IPS DF 6.9 (cell line): ENCODE data around the gene PDE6C.
"Not testable (repeated sequence)": the region's sequence is repeated elsewhere in the genome, so short reads cannot be mapped to it uniquely, and the experiment has no call there.

Experiments used
- DNase-seq: peaks from one replicate; pipeline ENCODE4 v3.0.0-alpha.2; 2013; ENCODE audit warnings: low read depth, low spot score
- H3K27ac ChIP-seq: one replicate; pipeline ENCODE4 v1.5.1; 2013; ENCODE audit warnings: low read length, control low read depth
- H3K27me3 ChIP-seq: 2 replicates; pipeline ENCODE4 v1.6.1; 2013; ENCODE audit warnings: mild to moderate bottlenecking, low read length; ENCODE audit not compliant: control insufficient read depth, insufficient read depth
- H3K36me3 ChIP-seq: 2 replicates; pipeline ENCODE4 v1.6.1; 2013; ENCODE audit warnings: low read length; ENCODE audit not compliant: control insufficient read depth, insufficient read depth
- H3K4me1 ChIP-seq: 2 replicates; pipeline ENCODE4 v1.6.1; 2013; ENCODE audit warnings: low read length; ENCODE audit not compliant: control insufficient read depth, insufficient read depth
- H3K4me3 ChIP-seq: 2 replicates; pipeline ENCODE4 v1.5.1; 2013; ENCODE audit warnings: mild to moderate bottlenecking, low read length
- H3K9me3 ChIP-seq: 2 replicates; pipeline ENCODE4 v1.6.1; 2013; ENCODE audit warnings: low read length, inconsistent platforms; ENCODE audit not compliant: control insufficient read depth, insufficient read depth
- WGBS: extraction: QIAGEN DNeasy Blood & Tissue Kit; methylation state at CpG from one replicate; pipeline ENCODE4 v1.1.7; 2013; ENCODE audit warnings: mixed read lengths, missing lambda C conversion rate; ENCODE audit not compliant: insufficient read length, insufficient coverage; 5-methylcytosine and 5-hydroxymethylcytosine counted together

The PDE6C gene

DNA sequence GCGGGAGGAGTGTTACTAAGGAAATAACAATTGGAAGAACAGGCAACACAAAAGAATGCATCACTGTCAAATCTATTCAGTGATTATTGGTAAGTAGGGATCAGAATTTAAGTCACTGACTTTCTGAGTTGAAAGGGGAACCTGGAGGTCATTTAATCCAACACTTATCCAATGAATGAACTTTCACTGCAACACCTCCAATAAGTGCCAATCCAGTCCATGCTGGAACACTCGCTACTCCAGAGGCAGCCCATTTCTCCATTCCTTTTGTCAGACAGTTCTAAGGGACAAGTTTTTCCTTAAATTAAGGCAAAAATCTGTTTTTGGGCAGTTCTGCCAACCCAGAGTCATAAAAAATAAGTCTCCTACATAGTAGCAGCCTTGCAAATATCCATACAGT lies 60.6 kb downstream of the PDE6C start:
- H3K4me1 ChIP-seq: no peaks in the 10 kb centered on the region
- no peak overlapping the region for H3K27ac ChIP-seq
- no CpG with 5 or more reads among the region's 2 CpGs for WGBS
- no peak for DNase-seq
- H3K36me3 ChIP-seq: no peaks in the 10 kb centered on the region
- no peak overlapping the region for H3K4me3 ChIP-seq
- H3K27me3 ChIP-seq: no peaks in the 10 kb centered on the region
- H3K9me3 ChIP-seq: no peaks in the 10 kb centered on the region

GRCh38 chr10:93673791-93674190 lies 61.5 kb downstream of the PDE6C start:
- DNase-seq: no peak
- H3K9me3 ChIP-seq: no peaks in the 10 kb centered on the region
- no CpG with 5 or more reads among the region's 2 CpGs for WGBS
- no peaks in the 10 kb centered on the region for H3K27me3 ChIP-seq
- H3K27ac ChIP-seq: no peak overlapping the region
- H3K36me3 ChIP-seq: no peaks in the 10 kb centered on the region
- H3K4me1 ChIP-seq: no peaks in the 10 kb centered on the region
- H3K4me3 ChIP-seq: no peak overlapping the region

DNA sequence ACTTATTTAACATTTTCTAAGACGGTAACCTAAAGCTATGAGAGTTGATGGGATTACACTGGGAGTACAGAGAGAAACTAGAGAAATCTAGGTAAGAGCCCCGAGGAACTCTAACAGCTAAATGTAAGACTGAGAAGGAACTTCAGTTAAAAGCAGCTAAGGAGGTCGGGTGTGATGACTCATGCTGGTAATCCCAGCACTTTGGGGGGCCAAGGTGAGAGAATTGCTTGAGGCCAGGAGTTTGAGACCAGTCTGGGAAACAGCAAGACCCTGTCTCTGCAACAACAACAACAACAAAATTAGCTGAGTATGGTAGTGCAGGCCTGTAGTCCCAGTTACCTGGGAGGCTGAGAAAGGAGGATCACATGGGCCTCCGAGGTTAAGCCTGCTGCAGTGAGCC lies 66.0 kb downstream of the PDE6C start:
- Histone ChIP-seq H3K36me3 (no peaks in the 10 kb centered on the region), H3K27me3 (no peaks in the 10 kb centered on the region), H3K4me3 (no peak overlapping the region), H3K4me1 (no peaks in the 10 kb centered on the region), H3K27ac (no peak overlapping the region), H3K9me3 (no peaks in the 10 kb centered on the region)
- DNase-seq: no peak
- WGBS: no CpG with 5 or more reads among the region's 4 CpGs

DNA sequence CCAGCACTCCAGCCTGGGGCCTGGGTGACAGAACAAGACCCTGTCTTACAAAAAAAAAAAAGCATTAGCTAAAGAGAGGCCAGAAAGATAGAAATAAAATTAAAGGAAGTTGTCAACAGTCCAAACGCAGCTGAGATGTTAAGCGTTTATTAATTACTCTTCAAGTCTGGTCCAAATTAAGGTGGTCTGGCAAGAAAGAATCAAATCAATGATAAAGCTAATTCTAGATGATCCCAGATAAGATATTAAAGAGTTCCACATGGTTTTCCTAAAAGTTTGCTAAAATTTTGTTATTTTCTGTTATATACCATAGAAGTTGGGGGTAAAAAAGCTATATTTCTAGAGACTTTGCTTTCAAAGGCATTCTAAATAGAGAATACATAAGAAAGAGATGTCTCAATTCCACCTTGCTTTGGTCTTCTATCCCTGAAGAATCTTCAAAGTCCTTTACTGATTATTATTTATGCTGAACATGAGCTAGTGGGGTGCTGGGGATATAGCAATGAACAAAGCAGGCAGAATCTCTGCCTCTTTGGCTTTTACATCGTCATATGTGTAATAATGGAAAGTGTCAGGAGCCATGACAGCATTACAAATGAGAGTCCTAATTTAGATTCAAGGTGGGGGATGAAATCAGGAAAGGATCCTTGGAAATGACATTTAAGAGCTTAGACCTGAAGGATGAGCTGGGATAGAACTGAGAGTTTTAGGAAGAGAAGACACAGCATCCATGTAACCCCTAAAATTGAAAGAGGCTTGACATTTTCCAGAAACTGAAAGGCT lies 66.7 kb downstream of the PDE6C start:
- Histone ChIP-seq H3K27me3 (no peaks in the 10 kb centered on the region), H3K4me1 (no peaks in the 10 kb centered on the region), H3K4me3 (no peak overlapping the region), H3K9me3 (no peaks in the 10 kb centered on the region), H3K27ac (no peak overlapping the region), H3K36me3 (no peaks in the 10 kb centered on the region)
- no CpG with 5 or more reads among the region's 3 CpGs for WGBS
- DNase-seq: no peak

- H3K36me3 ChIP-seq: no peaks in the 10 kb centered on the region
- H3K9me3 ChIP-seq: no peaks in the 10 kb centered on the region
- H3K4me3 ChIP-seq: no peak overlapping the region
- no peaks in the 10 kb centered on the region for H3K27me3 ChIP-seq
- H3K4me1 ChIP-seq: no peaks in the 10 kb centered on the region
- no peak for DNase-seq
- no CpG with 5 or more reads among the region's 4 CpGs for WGBS
- H3K27ac ChIP-seq: no peak overlapping the region
Observed at GRCh38 chr10:93680412-93681047, 68.2 kb downstream of the PDE6C start.

DNA sequence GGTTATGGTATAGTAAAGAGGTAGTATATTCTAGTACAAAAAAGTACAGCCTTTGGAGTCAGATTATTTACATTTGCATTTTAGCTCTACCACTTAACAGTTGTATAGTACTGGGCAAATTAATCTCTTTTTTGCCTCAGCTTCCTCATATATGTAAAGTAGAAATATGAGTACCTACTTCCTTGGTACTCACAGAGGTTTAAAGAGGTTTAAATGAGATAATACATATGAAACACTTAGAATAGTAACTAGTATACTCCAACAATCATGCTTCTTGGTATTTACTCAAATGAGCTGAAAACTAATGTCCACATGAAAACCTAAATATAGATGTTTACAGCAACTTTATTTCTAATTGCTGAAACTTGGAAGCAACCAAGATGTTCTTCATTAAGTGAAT lies 75.4 kb downstream of the PDE6C start:
- Histone ChIP-seq H3K4me3 (no peak overlapping the region), H3K36me3 (no peaks in the 10 kb centered on the region), H3K27me3 (no peaks in the 10 kb centered on the region), H3K4me1 (no peaks in the 10 kb centered on the region), H3K9me3 (no peaks in the 10 kb centered on the region), H3K27ac (no peak overlapping the region)
- DNase-seq: no peak

DNA sequence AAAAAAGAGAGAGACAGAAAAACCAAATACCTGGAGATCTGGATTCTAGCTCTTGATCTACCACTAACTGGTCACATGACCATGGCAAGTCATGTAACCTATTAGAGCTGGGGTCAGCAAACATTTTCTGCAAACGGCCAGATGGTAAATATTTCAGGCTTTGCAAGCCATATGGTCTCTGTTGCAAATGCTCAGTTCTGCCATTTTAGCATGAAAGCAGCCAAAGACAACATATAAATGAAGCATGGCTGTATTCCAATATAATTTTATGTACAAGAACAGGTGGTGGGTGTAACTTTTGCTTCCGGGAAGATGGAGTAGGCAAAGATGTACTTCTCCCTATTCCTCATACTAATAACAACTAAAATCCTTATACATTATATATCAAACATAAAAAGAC lies 83.4 kb downstream of the PDE6C start:
- no peak for DNase-seq
- Histone ChIP-seq H3K4me3 (no peak overlapping the region), H3K9me3 (no peaks in the 10 kb centered on the region), H3K27me3 (no peaks in the 10 kb centered on the region), H3K27ac (no peak overlapping the region), H3K36me3 (peaks cover 5% of the 10 kb centered on the region; the same call in 1 of the 2 replicates), H3K4me1 (no peaks in the 10 kb centered on the region)
- no CpG with 5 or more reads among the region's 2 CpGs for WGBS

- H3K27ac ChIP-seq, H3K9me3 ChIP-seq, H3K4me3 ChIP-seq, H3K27me3 ChIP-seq, DNase-seq, H3K36me3 ChIP-seq, H3K4me1 ChIP-seq: not testable (repeated sequence)
- WGBS: no CpG with 5 or more reads among the region's 2 CpGs
Observed at GRCh38 chr10:93696582-93696981, 84.2 kb downstream of the PDE6C start.

GRCh38 chr10:93697207-93697606 lies 84.9 kb downstream of the PDE6C start:
- Histone ChIP-seq H3K9me3 (no peaks in the 10 kb centered on the region), H3K27ac (no peak overlapping the region), H3K36me3 (peaks cover 5% of the 10 kb centered on the region; the same call in 1 of the 2 replicates)

DNA sequence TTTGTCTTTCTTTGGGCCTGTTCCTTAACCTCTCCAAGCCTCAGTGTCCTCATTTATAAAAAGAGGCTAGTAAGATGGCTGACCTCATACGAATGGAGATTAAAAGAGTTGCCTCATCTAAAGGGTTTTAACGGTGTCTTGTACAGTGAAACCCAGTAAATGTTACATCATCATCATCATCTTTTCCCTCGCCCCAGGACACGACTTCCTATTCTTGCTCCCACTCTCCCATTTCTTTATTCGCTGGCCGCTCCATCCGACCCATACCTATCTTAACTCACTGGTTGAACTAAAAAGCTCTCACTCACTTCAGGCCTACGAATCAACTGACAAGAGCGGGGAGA lies 89.5 kb downstream of the PDE6C start:
- Histone ChIP-seq H3K4me3 (peak overlapping the region; percentile 52; the same call in 1 of the 2 replicates), H3K27me3 (no peaks in the 10 kb centered on the region), H3K4me1 (no peaks in the 10 kb centered on the region), H3K36me3 (peaks cover 5% of the 10 kb centered on the region; the same call in 1 of the 2 replicates), H3K9me3 (no peaks in the 10 kb centered on the region), H3K27ac (no peak overlapping the region)
- no peak for DNase-seq
- WGBS: no CpG with 5 or more reads among the region's 9 CpGs

More at GRCh38 chr10:93697207-93697606, 84.9 kb downstream of the PDE6C start:
- no peak for DNase-seq
- no peak overlapping the region for H3K4me3 ChIP-seq
- no peaks in the 10 kb centered on the region for H3K27me3 ChIP-seq
- no CpG with 5 or more reads among the region's 2 CpGs for WGBS
- no peaks in the 10 kb centered on the region for H3K4me1 ChIP-seq
